ENCODE data around the gene RNF183.

The RNF183 gene

GRCh38 chr9:113289091-113289490 is 14.1 kb downstream of the RNF183 start:
- no peak overlapping the region for H2AFZ ChIP-seq (ENCODE audit: low read depth, low read length)
- no peaks in the 10 kb centered on the region for H3K27me3 ChIP-seq (ENCODE audit: insufficient read depth, low read length)
- H3K9me3 ChIP-seq (ENCODE audit: low read length), result no peaks in the 10 kb centered on the region
- peaks cover 88% of the 10 kb centered on the region for H3K36me3 ChIP-seq (ENCODE audit: insufficient read depth, low read length)
- no peaks in the 10 kb centered on the region for H3K4me1 ChIP-seq (ENCODE audit: insufficient read depth, low read length)
- no peak overlapping the region for H3K4me3 ChIP-seq (ENCODE audit: low read length)

GRCh38 chr9:113281356-113281755 is 21.8 kb downstream of the RNF183 start:
- H3K36me3 ChIP-seq (ENCODE audit: insufficient read depth, low read length), result peaks cover 84% of the 10 kb centered on the region
- H3K27me3 ChIP-seq (ENCODE audit: insufficient read depth, low read length), result no peaks in the 10 kb centered on the region
- H3K4me3 ChIP-seq (ENCODE audit: low read length), result no peak overlapping the region
- H3K9me3 ChIP-seq (ENCODE audit: low read length), result no peaks in the 10 kb centered on the region
- peaks cover 2% of the 10 kb centered on the region for H3K4me1 ChIP-seq (ENCODE audit: insufficient read depth, low read length)
- no peak overlapping the region for H2AFZ ChIP-seq (ENCODE audit: low read depth, low read length)

DNA sequence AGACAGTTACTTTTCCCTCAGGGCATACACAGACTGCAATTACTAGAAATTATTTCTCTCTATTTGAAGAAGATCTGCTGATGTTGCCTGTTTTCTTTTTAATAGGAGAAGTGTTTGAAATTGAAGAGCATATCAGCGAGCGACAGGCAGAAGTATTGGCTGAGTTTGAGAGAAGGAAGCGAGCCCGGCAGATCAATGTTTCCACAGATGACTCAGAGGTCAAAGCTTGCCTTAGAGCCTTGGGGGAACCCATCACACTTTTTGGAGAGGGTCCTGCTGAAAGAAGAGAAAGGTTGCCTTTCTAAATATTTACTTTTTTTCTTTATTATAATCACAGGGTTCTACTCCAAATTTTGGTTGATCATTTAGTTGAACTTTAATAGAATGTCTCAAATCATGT is 24.3 kb downstream of the RNF183 start:
- H3K4me3 ChIP-seq (ENCODE audit: low read length), result no peak overlapping the region
- H3K36me3 ChIP-seq (ENCODE audit: insufficient read depth, low read length), result peaks cover 64% of the 10 kb centered on the region
- H2AFZ ChIP-seq (ENCODE audit: low read depth, low read length), result no peak overlapping the region
- H3K9me3 ChIP-seq (ENCODE audit: low read length), result no peaks in the 10 kb centered on the region
- H3K27me3 ChIP-seq (ENCODE audit: insufficient read depth, low read length), result no peaks in the 10 kb centered on the region
- peaks cover 14% of the 10 kb centered on the region for H3K4me1 ChIP-seq (ENCODE audit: insufficient read depth, low read length)

DNA sequence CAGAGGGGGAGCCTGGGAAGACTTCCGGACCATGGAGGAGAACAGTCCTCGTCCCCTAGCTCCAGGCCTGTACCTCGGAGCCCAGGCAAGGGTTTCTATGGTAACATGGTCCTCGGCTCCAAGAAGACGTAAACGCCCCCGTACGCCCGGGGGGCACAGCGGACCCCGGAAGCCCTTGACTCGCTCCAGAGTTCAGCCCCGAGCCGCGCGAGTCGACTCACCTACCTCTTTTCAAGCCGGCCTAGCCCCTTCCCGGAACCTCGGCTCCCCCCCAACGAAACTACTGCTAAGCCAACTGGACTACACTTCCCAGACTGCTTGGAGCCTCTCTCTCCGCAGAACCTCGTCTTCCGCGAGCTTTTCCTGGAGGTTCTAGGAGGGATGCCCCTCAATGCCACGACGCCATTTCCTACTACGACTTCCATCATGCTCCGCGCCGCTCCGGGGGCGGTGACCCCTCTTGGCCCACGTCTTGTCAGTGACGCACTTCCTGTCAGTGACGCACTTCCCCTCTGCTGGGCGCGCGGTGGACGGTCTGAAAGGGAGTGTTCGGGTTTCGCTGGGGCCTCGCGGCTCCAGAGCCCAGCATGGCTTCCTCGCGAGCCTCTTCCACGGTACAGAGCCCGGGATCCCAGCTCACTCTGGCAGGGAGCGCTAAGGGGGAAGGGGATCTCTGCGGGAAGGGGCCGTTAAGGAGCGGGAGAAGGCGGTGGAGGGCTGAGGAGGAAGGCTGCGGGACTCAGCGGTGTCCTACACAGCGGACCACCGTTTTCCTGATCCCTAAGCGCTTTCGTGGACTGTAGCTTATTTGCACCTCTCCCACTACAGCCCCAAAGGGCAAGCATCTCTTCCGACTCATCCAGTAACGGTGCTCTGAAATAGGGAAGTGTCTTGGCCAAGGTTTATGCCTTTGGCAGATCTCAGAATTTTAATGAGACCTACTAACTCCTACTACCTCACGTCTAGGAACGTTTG is 27.7 kb downstream of the RNF183 start, which contains the start of the genes CDC26 and PRPF4:
TSS of gene CDC26 (minus strand) at position 416 of the 975 bp plus-strand sequence. CDS start 3,065 bp downstream, outside the sequence.
TSS of gene PRPF4 (plus strand) at position 502 of the 975 bp plus-strand sequence. CDS start at position 588, 86 bp downstream.
- Histone ChIP-seq H3K4me1 (ENCODE audit: insufficient read depth, low read length) (peaks cover 14% of the 10 kb centered on the region), H2AFZ (ENCODE audit: low read depth, low read length) (peak within 1 kb of the TSS; percentile 75), H3K36me3 (ENCODE audit: insufficient read depth, low read length) (peaks cover 59% of the 10 kb centered on the region), H3K4me3 (ENCODE audit: low read length) (peak within 1 kb of the TSS; percentile 75), H3K27me3 (ENCODE audit: insufficient read depth, low read length) (no peaks in the 10 kb centered on the region), H3K9me3 (ENCODE audit: low read length) (no peaks in the 10 kb centered on the region)

DNA sequence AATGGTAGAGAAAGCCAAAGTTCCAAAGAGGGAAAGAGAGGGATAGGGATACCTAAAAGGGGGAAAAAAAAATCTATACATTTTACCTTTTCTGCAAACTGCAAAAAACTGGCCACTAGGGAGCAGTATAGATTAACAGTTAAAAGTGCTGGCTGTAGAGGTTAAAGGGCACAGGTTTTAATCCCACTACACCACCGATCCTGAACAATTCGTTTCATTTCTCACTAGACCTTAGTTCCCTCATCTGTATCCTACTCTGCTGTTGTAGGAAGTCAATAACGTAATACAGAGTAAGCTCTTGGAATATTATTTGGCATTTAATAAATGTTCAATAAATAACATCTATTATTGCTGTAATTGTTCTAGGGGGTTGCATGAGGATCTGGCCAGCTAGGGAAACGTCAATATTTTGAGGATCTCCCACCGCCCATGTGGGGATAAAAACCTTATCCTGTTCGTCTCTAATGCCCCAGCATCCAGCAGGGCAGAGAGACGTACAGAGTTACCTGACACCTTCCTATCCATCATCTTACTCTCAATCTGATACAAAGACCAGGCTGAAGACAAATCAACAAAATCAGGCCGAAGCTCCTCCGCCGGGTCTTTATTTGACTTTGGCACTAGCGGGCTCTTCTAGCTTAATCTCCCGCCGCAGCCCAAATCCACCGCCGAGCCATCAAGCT is 28.6 kb downstream of the RNF183 start:
- Histone ChIP-seq H3K9me3 (ENCODE audit: low read length) (no peaks in the 10 kb centered on the region), H2AFZ (ENCODE audit: low read depth, low read length) (peak overlapping the region; percentile 75), H3K4me3 (ENCODE audit: low read length) (peak overlapping the region; percentile 75), H3K36me3 (ENCODE audit: insufficient read depth, low read length) (peaks cover 56% of the 10 kb centered on the region), H3K27me3 (ENCODE audit: insufficient read depth, low read length) (no peaks in the 10 kb centered on the region), H3K4me1 (ENCODE audit: insufficient read depth, low read length) (peaks cover 14% of the 10 kb centered on the region)

DNA sequence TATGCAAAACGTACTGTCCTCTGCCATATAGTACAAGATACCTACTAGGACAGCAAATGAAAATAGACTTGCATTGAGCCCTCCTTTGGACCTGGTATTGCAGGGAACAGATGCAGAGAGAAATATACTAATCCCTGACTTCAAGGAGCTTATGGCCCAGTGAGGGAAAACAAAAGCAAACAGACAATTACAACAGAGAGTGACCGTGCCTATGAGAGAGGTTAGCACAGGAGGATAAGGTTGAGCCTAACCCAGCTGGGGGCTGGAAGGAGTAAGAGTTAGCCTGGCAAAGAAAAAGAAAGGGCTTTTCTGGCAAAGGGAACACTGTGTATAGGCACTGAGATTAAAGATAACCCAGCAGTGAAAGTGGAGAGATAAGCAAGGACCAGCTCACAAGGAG is 33.3 kb downstream of the RNF183 start:
- Histone ChIP-seq H3K27me3 (ENCODE audit: insufficient read depth, low read length) (no peaks in the 10 kb centered on the region), H2AFZ (ENCODE audit: low read depth, low read length) (no peak overlapping the region), H3K9me3 (ENCODE audit: low read length) (no peaks in the 10 kb centered on the region), H3K4me3 (ENCODE audit: low read length) (no peak overlapping the region), H3K36me3 (ENCODE audit: insufficient read depth, low read length) (peaks cover 55% of the 10 kb centered on the region), H3K4me1 (ENCODE audit: insufficient read depth, low read length) (peaks cover 8% of the 10 kb centered on the region)

DNA sequence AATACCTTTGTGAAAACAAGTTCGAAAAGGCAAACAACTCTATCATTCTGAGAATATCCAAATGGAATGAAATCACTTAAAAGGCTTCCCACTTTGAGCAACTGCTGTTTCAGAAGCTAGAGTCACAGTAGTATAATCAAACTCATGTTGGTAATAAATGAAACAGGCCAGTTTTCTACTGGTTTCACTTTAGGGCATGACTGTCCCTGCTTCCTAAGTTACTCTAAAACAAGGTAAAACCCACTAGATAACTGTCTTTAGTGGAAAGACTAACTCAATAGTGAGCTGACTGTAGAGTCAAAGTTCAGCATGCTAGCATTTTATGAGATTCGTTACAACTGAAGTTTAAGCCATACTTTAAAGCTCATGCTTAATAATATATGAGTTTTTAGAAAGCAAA is 33.8 kb downstream of the RNF183 start:
- Histone ChIP-seq H3K4me1 (ENCODE audit: insufficient read depth, low read length) (peaks cover 6% of the 10 kb centered on the region), H3K9me3 (ENCODE audit: low read length) (no peaks in the 10 kb centered on the region), H3K27me3 (ENCODE audit: insufficient read depth, low read length) (no peaks in the 10 kb centered on the region), H3K36me3 (ENCODE audit: insufficient read depth, low read length) (peaks cover 55% of the 10 kb centered on the region), H3K4me3 (ENCODE audit: low read length) (no peak overlapping the region), H2AFZ (ENCODE audit: low read depth, low read length) (no peak overlapping the region)

DNA sequence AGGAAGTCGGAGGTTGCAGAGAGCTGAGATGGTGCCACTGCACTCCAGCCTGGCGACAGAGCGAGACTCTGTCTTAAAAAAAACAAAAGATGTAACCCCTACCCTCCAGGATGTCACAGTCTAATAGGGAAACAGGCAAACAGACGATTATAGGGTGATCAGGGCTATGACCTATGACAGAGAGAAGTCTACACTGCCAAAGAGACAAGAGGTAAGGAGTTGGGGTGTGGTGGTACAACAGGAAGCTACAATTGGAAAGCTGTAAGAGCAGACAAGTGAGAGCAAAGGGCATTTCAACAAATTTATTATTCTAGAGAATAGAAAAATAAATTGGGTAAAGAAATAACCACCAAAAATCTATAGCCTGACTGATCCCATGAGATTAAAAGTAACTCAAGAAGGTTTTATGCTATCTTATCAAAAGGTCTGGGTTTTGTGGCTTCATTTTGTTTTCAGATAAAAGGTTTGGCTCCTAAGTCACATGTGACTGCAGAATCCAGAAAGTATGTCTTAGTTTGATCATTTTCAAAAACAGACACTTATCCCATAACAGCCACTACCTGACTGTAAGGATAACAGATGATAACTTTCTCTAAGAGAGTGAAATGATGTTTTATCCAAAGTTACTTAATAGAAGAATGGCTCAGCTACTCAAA is 35.1 kb downstream of the RNF183 start:
- Histone ChIP-seq H3K27me3 (ENCODE audit: insufficient read depth, low read length) (no peaks in the 10 kb centered on the region), H3K4me3 (ENCODE audit: low read length) (no peak overlapping the region), H3K36me3 (ENCODE audit: insufficient read depth, low read length) (peaks cover 52% of the 10 kb centered on the region), H3K9me3 (ENCODE audit: low read length) (no peaks in the 10 kb centered on the region), H3K4me1 (ENCODE audit: insufficient read depth, low read length) (no peaks in the 10 kb centered on the region), H2AFZ (ENCODE audit: low read depth, low read length) (no peak overlapping the region)

GRCh38 chr9:113266174-113266573 is 37.0 kb downstream of the RNF183 start:
- Histone ChIP-seq H2AFZ (ENCODE audit: low read depth, low read length) (no peak overlapping the region), H3K27me3 (ENCODE audit: insufficient read depth, low read length) (no peaks in the 10 kb centered on the region), H3K4me3 (ENCODE audit: low read length) (no peak overlapping the region), H3K4me1 (ENCODE audit: insufficient read depth, low read length) (no peaks in the 10 kb centered on the region), H3K36me3 (ENCODE audit: insufficient read depth, low read length) (peaks cover 50% of the 10 kb centered on the region), H3K9me3 (ENCODE audit: low read length) (no peaks in the 10 kb centered on the region)

GRCh38 chr9:113261917-113262671 is 41.1 kb downstream of the RNF183 start:
- Histone ChIP-seq H3K4me1 (ENCODE audit: insufficient read depth, low read length) (no peaks in the 10 kb centered on the region), H2AFZ (ENCODE audit: low read depth, low read length) (no peak overlapping the region), H3K27me3 (ENCODE audit: insufficient read depth, low read length) (no peaks in the 10 kb centered on the region), H3K9me3 (ENCODE audit: low read length) (no peaks in the 10 kb centered on the region), H3K4me3 (ENCODE audit: low read length) (no peak overlapping the region), H3K36me3 (ENCODE audit: insufficient read depth, low read length) (peaks cover 48% of the 10 kb centered on the region)

- Histone ChIP-seq H3K27me3 (ENCODE audit: insufficient read depth, low read length) (no peaks in the 10 kb centered on the region), H3K9me3 (ENCODE audit: low read length) (no peaks in the 10 kb centered on the region), H3K4me3 (ENCODE audit: low read length) (no peak overlapping the region), H2AFZ (ENCODE audit: low read depth, low read length) (no peak overlapping the region), H3K4me1 (ENCODE audit: insufficient read depth, low read length) (no peaks in the 10 kb centered on the region), H3K36me3 (ENCODE audit: insufficient read depth, low read length) (peaks cover 49% of the 10 kb centered on the region)
These were observed 44.9 kb downstream of the RNF183 start for GRCh38 chr9:113258282-113258681.

- no peaks in the 10 kb centered on the region for H3K9me3 ChIP-seq (ENCODE audit: low read length)
- no peak overlapping the region for H2AFZ ChIP-seq (ENCODE audit: low read depth, low read length)
- no peak overlapping the region for H3K4me3 ChIP-seq (ENCODE audit: low read length)
- H3K4me1 ChIP-seq (ENCODE audit: insufficient read depth, low read length), result no peaks in the 10 kb centered on the region
- H3K27me3 ChIP-seq (ENCODE audit: insufficient read depth, low read length), result no peaks in the 10 kb centered on the region
- peaks cover 46% of the 10 kb centered on the region for H3K36me3 ChIP-seq (ENCODE audit: insufficient read depth, low read length)
These were observed 45.3 kb downstream of the RNF183 start for GRCh38 chr9:113257863-113258262.
